ENCODE measurements around the gene PANX2.
"Not testable (repeated sequence)": the region's sequence is repeated elsewhere in the genome, so short reads cannot be mapped to it uniquely, and the experiment has no call there.

PANX2 gene

GRCh38 chr22:50199829-50200460, 29.4 kb downstream of the PANX2 start:
- TF ChIP-seq GATA1 (IDR thresholded peaks at IDR 0.05; ENCODE audit: low read depth, low read length) (no peak), POLR2A (IDR thresholded peaks at IDR 0.05; ENCODE audit: low read length) (no peak)
- no peak for DNase-seq

GRCh38 chr22:50200461-50201190, 30.1 kb downstream of the PANX2 start, which contains the start of gene SELENOO:
SELENOO (plus strand) TSS chr22:50201011; CDS start chr22:50201037, 26 bp downstream.
- TF ChIP-seq POLR2A (IDR thresholded peaks at IDR 0.05; ENCODE audit: low read length), result peak; percentile 58
- TF ChIP-seq GATA1 (IDR thresholded peaks at IDR 0.05; ENCODE audit: low read depth, low read length), result no peak
- DNase-seq, result peak; percentile 92 to 96

GRCh38 chr22:50201191-50202129, 30.9 kb downstream of the PANX2 start:
- peak; percentile 76 to 78 for DNase-seq
- TF ChIP-seq POLR2A (IDR thresholded peaks at IDR 0.05; ENCODE audit: low read length) (no peak), GATA1 (IDR thresholded peaks at IDR 0.05; ENCODE audit: low read depth, low read length) (no peak)

GRCh38 chr22:50202130-50202666, 31.7 kb downstream of the PANX2 start:
- DNase-seq, result no peak
- TF ChIP-seq POLR2A (IDR thresholded peaks at IDR 0.05; ENCODE audit: low read length) (no peak), GATA1 (IDR thresholded peaks at IDR 0.05; ENCODE audit: low read depth, low read length) (no peak)

- no peak for DNase-seq
- no peak for TF ChIP-seq GATA1 (IDR thresholded peaks at IDR 0.05; ENCODE audit: low read depth, low read length)
- no peak for TF ChIP-seq POLR2A (IDR thresholded peaks at IDR 0.05; ENCODE audit: low read length)
Measured at GRCh38 chr22:50203288-50203687, 32.8 kb downstream of the PANX2 start.

- DNase-seq, result no peak
- no peak for TF ChIP-seq POLR2A (IDR thresholded peaks at IDR 0.05; ENCODE audit: low read length)
- TF ChIP-seq GATA1 (IDR thresholded peaks at IDR 0.05; ENCODE audit: low read depth, low read length), result no peak
Measured at GRCh38 chr22:50204571-50204970, 34.0 kb downstream of the PANX2 start.

- not testable (repeated sequence) for DNase-seq
Measured at GRCh38 chr22:50204998-50205397, 34.5 kb downstream of the PANX2 start.

GRCh38 chr22:50205781-50206569, 35.4 kb downstream of the PANX2 start:
- TF ChIP-seq POLR2A (IDR thresholded peaks at IDR 0.05; ENCODE audit: low read length), result no peak
- TF ChIP-seq GATA1 (IDR thresholded peaks at IDR 0.05; ENCODE audit: low read depth, low read length), result no peak
- no peak for DNase-seq

GRCh38 chr22:50206599-50206998, 36.1 kb downstream of the PANX2 start:
- peak; percentile 25 to 28 for DNase-seq
- no peak for TF ChIP-seq GATA1 (IDR thresholded peaks at IDR 0.05; ENCODE audit: low read depth, low read length)

- DNase-seq, result no peak
- TF ChIP-seq POLR2A (IDR thresholded peaks at IDR 0.05; ENCODE audit: low read length) (no peak), GATA1 (IDR thresholded peaks at IDR 0.05; ENCODE audit: low read depth, low read length) (no peak)
Measured at GRCh38 chr22:50207383-50208140, 37.0 kb downstream of the PANX2 start.

- TF ChIP-seq GATA1 (IDR thresholded peaks at IDR 0.05; ENCODE audit: low read depth, low read length) (no peak), POLR2A (IDR thresholded peaks at IDR 0.05; ENCODE audit: low read length) (no peak)
- DNase-seq, result no peak
Measured at GRCh38 chr22:50208430-50208938, 38.0 kb downstream of the PANX2 start.

Data from erythroblast (primary cell).